HG03442 (cell line): ENCODE results near the gene EPHB6.

Experiments
- ATAC-seq: cut with Tn5 transposase; IDR thresholded peaks from one replicate; pipeline ENCODE4 v1.9.1; 2021; ENCODE audit warnings: mild to moderate bottlenecking, moderate library complexity; ENCODE audit not compliant: unreplicated experiment

Gene EPHB6

DNA sequence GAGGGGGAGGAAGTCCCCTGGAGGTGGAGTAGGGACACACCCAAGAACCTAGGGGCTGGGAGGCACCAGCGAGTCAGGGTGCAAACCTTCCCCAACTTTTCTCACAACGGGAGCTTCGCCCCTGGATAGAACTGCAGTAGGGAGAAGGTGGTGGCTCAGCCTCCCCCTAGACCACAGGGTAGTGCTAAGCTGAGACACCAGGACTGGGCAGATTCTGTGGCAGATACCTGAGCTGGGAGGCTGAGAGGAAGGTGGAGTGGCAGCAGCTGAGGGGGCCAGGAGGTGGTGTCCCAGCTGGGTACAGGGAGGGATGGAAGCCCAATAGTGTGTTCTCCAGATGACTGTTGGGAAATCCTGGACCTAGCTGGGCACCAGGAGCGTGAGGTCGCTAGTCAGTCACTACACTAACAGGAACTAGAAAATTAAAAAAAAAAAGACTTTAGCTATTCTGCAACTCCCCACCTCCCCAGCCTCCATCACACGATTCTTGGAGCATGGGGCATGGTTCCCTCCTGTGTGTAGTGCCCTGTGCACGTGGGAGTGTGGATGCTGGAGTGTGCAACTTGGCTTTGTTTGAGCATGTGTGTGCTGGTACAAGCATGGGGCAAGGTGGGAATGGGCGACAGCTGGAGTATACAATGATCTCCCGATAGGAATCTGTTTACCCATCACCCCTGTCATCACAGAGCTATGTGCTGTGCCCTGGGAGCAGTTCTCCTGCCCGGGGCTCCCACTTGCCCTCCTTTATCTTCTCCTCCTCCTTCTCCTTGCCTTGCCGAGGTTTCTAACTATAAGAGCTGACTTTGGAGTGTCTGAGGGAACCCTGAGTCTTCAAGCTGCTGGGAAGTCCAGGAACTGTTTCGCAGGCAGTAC, 39.5 kb downstream of the EPHB6 start:
- ATAC-seq, result no peak

DNA sequence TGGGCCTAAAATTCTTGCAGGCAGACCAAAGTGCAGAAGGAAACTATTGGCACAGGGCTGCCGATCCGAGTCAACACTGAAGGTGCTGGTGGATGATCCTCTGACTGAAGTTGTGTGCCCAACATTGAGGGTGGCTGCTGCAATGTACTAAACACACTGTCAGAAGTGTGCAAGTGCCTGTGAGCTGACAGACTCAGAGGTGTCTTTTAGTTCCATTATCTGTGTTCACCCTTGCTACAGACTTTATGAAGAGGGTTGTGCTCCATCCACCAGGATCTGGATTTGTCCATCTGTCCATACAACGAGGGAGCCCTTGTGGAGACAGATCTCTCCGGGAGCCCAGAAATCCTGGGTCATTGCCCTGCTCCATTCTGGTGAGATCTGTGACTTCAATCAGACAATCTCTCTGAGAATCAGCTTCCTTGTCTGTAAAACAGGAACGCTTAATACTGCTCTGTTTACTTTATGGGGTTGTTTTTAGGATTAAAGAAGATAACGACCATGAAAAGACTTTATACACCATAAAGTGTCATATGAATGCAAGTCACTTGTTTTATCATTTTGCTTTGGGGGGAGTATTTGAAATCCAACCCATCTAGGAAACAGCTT, 40.2 kb downstream of the EPHB6 start:
- no peak for ATAC-seq

DNA sequence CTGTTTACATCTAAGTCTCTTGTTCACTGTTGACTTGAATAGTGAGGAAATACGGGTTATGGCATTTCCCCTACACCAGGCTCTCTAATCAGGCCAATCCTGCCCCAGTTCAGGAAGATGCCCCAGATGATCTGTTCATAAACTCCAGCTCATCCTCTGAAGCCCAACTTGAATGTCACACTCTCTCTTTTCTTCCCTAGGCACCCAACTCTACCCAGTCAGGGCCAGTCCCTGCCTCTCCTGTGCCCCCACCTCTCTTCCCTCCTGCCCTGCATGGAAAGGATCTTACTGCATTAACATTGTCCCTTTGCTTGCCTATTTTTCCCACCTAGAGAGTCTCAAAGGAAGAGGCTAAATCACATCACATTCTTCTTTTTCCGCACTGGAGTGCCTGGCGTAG, 41.3 kb downstream of the EPHB6 start:
- no peak for ATAC-seq

DNA sequence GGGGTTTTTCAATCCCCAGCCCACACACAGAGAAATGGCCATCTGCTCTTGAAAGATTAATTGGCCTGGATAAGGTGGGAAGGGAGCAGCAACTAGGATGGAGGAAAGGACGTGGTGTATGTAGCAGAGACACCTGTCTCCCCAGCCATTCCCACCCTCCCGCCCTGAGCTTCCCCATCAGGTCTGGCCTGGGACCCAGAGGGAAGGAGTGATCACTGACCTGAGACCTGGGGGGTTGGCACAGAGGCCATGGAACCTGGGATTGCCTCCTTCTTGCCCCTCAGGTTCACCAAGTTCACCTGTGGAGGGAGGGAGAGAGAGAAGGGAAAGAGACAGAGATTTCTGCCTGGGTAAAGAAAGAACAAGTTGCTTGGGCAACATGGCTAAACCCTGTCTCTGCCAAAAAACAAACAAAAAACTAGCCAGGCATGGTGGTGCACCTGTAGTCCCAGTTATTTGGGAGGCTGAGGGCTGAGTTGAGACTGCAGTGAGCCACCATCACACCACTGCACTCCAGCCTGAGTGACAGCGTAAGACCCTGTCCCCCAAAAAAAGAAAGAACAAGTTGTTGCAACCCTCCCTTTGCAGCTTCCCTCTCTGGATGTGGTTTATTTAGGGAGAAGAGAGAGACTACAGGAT, 42.0 kb downstream of the EPHB6 start:
- no peak for ATAC-seq

DNA sequence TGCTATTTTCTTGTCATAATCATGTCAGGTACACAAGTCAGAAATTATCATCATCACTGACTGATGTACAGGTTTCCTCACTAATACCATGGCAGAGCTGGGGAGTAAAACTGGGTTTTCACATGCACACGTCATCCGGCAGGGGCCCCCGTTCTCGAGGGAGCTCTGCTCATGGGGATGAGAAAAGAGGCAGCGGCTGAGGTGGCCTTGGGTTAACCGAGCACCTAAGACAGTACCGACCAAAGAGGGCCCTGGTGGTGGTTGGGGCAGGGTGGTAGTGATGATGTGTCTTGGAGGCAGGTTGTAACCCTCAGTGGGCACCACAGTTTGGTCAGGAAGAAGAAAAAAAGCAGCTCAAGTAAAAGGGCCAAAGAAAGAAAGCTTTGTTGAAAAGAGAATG, 42.8 kb downstream of the EPHB6 start:
- no peak for ATAC-seq

DNA sequence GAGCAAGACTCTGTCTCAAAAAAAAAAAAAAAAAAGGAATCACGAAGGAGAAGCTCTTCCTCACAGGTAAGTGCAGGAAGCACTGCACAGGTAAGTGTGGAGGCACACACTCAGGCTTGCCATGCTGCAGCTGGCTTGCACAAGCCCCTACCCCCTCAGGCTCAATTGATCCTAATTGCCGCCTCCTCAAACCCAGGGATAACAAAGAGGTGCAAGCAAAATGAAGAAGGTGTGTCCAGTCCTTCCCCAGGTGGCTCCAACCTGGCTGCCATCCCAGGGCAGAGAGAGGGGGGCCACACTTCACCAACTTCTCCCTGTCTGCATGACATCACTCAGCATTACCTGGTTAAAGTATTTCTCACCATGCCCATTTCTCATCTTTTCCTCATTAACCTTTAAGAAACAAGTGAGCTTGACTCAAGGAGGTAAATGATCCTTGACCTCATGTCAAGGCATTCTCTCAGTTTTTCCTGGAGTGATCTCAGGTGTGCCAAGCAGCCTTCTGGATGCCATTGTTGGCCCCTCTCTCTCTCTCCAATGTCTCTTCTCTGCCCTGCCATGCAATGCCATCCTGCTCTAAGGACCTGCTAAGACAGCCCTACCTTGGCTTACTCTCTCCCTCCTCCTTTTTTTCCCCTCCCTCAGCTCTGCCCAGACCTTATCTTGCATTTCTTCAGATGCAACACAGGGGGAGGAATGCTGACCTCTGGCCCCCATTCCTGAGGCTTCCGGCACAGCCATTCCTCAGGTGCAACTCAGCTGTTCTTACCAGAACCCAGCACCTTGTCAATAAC, 43.7 kb downstream of the EPHB6 start:
- ATAC-seq, result no peak

DNA sequence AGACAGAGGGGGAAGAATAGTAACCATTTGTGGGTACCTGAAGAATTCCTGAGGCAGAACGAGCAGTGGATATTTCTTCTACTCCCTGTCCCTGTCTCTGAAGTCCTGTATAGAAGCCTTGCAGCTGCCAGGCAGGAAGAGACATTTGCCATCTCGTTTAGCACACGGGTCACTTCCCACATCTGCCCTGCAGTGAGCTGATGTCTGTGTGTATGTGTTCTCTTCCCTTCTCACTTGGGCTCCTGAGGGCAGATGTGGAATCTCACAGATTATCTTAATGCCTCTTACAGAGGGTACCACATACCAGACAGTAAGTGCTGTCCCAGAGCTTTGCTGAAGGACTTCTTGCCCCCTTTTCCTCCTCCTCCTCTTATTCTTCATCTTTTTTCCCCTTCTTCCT, 44.8 kb downstream of the EPHB6 start:
- ATAC-seq, result no peak

DNA sequence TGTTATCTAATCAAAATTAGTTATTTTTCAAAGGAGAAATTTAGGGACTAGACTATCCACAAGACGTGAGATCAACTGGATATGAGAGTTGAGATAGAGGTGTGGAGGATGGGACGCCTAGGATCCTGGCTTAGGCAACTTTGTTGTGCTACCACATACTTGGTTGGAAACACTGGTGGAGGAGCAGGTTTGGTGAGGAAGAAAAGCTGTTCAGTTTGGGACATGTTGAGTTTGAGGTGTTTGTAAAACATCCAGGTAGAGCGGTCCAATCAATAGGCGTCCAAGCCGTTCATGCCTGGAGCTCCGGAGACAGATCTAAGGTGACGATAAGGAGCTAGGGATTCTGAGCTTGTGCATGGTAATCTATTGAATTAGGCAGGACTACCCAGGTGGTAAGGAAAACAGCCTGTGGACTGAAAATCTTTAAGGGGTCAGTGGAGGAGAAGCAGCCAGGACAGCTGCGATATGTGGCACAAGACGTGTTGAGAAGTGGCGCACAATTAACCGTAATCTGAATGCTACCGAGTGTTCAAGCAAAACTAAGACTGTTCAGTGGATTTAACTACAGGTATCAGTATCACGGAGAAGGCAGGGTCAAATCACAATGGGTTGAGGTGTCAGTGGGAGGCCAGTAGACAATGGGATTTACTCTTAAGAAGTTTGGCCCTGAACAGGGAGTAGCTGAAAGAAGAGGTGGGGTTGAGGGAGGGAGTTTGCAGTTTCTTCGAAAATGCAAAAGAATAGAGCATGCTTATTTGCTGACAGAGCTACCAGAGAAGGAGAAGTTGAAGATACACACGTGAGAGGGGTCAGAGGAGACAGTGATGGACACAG, 46.8 kb downstream of the EPHB6 start:
- no peak for ATAC-seq

DNA sequence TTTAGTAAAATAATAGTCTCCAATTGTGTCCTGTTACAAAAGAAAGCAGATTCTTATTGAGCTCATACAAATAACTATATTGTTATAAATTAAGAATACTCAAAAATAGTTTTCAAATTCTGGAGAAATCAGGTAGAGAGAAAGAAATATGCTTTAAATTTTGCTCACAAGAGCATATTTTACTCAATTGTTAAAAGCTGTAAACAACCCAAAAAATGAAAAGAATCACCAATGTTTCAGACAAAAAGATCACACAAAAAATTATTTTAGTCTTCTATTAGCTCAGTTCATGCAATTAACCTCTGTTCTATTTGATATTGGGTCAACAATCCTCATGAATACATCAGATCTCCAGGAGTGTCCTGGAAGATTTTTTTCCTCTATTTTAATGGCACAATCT, 49.3 kb downstream of the EPHB6 start:
- no peak for ATAC-seq

DNA sequence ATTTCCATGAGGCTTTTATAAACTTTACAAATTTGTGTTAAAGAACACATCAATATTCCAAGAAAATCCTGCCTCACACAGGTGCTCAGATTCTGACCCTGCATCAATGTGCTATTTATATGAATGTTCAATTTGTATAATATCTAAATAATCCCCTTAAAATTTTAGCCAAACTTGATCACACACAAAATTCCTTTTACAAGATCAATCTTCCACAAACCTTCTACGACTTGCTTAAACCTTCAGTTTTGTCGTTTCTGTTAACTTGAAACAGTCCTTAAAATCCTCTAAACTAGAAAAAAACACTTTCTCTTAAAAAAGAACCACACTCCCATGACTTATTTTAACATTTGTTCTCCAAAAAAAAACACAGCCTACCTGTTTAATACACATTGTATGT, 50.9 kb downstream of the EPHB6 start:
- ATAC-seq, result no peak

DNA sequence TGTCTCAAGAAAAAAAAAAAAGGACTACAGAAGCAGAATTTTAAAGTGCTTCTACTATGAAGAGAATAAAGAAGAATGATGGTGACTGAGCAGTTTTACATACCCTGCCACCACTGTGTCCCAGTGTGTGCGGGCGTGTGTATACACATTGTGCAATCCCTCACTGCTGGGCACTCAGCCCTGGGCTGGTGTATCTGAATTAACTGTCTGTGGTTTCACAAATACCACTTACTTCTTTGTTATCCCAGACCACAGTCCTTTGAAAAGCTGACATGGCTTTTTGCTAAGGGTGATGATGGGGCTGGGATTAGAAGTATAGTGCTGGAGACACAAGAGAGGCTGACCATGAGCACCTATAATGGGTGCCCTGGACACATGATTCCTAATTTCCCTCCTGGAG, 51.8 kb downstream of the EPHB6 start:
- ATAC-seq, result no peak

DNA sequence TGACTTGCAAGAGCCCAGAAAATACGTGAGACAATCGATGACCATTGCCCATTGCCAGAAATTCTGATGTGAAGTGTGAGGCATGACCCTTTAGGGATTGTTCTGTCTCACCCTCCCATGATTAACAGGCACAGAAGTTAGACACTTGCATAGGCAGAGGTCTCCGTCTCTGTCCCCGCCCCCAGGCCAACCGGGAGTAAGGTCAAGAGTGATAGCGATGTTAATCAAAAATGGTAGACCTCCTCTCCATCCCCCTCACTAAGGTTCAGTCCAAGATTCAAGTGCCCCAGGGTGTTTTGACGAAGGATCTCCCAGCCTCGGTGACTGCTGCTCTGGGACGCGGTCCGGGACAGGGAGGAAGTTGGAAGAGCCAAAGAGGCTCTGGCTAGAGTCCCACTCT, 53.4 kb downstream of the EPHB6 start:
- no peak for ATAC-seq

DNA sequence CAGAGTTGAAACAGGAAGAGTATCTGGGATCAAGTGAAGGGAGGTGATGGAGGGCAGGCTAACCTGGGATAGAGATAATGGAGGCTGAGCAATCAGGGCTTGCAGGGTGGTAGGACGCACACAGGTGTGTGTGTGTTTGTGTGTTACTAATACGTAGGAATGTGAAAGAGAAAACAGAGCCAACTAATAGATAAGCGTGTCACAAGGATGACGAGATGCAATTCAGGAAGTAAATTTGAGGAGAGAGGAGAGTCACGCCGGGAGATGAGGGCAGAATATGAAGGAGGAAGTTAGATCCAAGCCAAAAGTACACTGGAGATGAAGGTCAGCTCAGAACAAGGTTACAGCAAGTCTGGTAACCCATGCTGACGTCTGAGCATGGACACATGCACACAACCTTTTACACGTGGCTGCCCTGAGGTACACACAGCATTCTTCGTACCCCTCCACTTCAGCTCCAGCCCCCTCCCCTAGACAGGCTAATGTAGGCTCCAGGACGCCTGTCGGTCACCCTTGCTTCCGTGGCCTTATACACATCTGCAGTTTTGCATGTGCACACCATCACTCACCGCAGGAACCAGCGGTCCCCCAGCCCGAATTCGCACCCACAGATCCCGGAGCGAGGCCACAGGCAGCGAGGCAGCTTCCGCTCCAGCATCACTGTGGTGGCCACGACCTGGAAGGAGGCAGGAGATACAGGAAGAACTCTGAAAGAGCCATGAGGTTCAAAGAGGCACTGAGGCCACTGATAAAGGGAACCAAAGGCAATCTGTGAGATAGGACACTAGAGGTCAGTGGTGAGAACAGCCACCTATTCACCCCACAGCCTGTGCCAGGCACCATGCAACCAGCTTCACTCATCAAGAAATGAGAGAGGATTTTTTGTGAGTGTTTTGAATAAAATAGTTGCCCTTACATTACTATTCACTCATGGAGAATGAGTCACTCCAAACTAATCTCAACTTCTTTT, 54.3 kb downstream of the EPHB6 start:
- peak; percentile 60 for ATAC-seq

DNA sequence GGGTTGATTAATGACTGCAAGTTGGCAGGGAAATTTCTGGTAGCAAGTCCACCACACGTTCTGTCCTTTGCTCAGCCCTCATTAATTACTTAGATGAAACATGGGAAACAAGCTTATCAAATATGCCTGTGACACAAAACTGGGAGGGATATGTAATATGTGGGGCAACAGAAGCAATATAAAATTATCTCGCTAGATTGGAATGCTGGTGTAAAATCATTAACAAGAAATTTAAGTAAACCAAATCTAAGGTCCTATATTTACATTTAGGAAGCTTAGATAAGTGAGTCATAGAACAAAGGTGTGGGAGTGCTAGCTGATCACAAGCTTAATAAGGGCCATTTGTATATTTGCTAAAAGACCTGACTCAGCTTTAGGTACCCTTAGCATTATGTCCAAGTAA, 55.2 kb downstream of the EPHB6 start:
- ATAC-seq, result no peak

DNA sequence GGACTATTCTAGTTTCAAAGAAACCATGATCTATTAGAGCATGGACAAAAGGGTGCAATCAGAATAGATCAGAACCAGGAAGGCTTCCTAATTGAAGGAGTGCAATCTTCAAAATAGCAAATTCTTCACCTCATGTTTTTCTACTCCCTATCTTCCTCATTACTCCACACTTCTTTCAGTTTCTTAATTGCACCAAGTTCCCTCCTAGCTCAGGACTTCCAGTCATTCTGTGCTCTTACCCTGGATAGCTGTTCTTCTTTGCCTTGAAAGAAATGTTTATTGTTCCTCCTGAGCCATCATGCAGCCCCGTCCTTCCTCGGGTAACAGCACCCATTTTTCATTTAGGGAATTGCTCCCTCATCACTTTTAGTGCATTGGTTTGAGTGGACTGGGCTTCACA, 55.6 kb downstream of the EPHB6 start:
- no peak for ATAC-seq

DNA sequence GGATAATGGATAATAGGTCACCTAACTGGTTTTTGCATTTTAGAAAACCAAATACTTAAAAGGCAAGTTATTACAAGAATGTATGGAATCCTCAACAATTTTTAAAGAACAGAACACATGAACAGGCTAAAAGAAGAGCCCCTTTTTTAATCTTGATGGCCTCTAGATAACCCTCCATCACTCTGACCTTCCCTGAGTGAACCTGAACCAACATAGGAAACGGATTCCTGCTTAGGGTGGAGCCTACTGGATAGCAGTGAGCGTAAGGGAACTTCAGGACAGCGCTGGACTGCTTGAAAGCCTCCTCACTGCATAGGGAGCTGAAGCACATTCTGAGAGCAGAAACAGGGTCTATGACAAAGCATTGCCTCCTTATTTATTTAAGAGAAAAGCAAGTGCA, 58.2 kb downstream of the EPHB6 start:
- no peak for ATAC-seq

DNA sequence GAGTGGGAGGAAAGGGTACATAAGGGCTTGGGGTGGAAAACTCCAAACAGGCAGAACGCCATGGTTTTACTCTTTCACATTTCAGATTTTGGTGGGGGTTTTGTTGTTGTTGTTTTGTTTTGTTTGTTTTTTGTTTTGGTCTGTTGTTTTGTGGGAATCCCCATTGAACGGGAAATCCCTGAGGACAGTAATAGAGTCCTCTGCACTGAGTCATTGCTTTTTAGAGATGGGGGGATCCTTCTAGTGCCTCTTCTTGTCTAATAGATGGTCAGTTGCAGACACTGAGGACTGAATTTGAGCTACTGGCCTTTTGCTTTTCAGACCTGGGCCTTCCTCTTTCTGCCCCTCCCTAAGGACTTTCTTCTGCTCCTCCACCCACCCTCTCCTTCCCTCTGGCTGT, 58.7 kb downstream of the EPHB6 start:
- no peak for ATAC-seq

DNA sequence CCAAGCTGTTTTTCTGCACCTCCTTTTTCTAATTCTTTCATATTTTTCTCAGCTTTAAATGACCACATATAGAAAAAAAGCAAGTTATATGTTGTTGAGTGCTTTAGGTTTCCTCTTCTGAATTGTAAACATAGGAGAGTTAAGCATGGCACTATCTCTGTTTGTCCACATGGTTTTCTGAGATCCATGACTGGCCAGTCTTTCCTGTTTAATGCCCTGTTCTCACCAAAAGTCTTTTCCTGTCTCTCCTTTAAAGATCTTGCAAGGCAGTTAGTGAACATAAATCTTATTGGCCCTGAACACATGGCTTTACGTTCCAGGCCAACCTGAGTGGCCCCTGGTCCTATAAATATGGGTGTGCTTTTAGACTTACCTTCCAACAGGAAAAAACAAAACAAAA, 59.2 kb downstream of the EPHB6 start:
- no peak for ATAC-seq

DNA sequence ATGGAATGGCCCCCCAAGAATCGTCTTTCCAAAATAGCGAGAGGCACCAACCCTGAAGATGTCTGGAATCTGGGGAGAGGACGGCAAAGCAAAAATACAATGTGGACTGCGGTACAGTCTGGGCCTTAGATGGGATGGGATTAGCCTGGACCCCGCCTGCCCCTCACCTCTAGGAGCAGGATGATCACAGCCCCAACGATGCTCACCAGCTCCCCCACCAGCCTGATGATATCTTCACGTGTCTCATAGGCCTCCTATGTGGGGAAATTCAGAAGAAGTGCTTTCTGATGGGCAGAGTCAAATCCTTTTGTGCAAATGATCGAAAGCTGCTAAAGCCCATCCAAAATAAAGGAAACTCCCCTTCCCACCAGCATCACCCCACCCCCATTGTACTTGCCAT, 60.4 kb downstream of the EPHB6 start:
- no peak for ATAC-seq
